Measurements from ENCODE around the gene PKP1.
"Not testable (repeated sequence)": the region's sequence is repeated elsewhere in the genome, so short reads cannot be mapped to it uniquely, and the experiment has no call there.

PKP1 gene

GRCh38 chr1:201282931-201283829 lies at the start of gene PKP1:
Gene PKP1 (plus strand): TSS chr1:201283506. CDS start chr1:201283703, 197 bp downstream.
- in situ Hi-C loops (cut with HindIII; ENCODE audit: low pct_unique_long_range_greater_than_20kb, low sequenced_read_pairs) = no loop called here
- no peak for TF ChIP-seq JUND (IDR thresholded peaks at IDR 0.05; ENCODE audit: low read depth)
- peak; percentile 54 to 64 for DNase-seq (ENCODE audit: low read depth in 1 of 2, low spot score in 1 of 2)

GRCh38 chr1:201239646-201240045 lies 43.7 kb upstream of the PKP1 start:
- DNase-seq (ENCODE audit: low read depth in 1 of 2, low spot score in 1 of 2); in situ Hi-C loops (cut with HindIII; ENCODE audit: low pct_unique_long_range_greater_than_20kb, low sequenced_read_pairs): not testable (repeated sequence)

GRCh38 chr1:201240171-201240570 lies 43.1 kb upstream of the PKP1 start:
- TF ChIP-seq JUND (IDR thresholded peaks at IDR 0.05; ENCODE audit: low read depth) = no peak
- DNase-seq (ENCODE audit: low read depth in 1 of 2, low spot score in 1 of 2) = no peak
- in situ Hi-C loops (cut with HindIII; ENCODE audit: low pct_unique_long_range_greater_than_20kb, low sequenced_read_pairs) = no loop called here

GRCh38 chr1:201241736-201242135 lies 41.6 kb upstream of the PKP1 start:
- in situ Hi-C loops (cut with HindIII; ENCODE audit: low pct_unique_long_range_greater_than_20kb, low sequenced_read_pairs) = no loop called here
- DNase-seq (ENCODE audit: low read depth in 1 of 2, low spot score in 1 of 2) = no peak
- no peak for TF ChIP-seq JUND (IDR thresholded peaks at IDR 0.05; ENCODE audit: low read depth)

GRCh38 chr1:201245082-201245481 lies 38.2 kb upstream of the PKP1 start:
- DNase-seq (ENCODE audit: low read depth in 1 of 2, low spot score in 1 of 2) = no peak
- TF ChIP-seq JUND (IDR thresholded peaks at IDR 0.05; ENCODE audit: low read depth) = no peak
- in situ Hi-C loops (cut with HindIII; ENCODE audit: low pct_unique_long_range_greater_than_20kb, low sequenced_read_pairs) = no loop called here

GRCh38 chr1:201248721-201249559 lies 34.4 kb upstream of the PKP1 start:
- DNase-seq (ENCODE audit: low read depth in 1 of 2, low spot score in 1 of 2) = no peak
- no peak for TF ChIP-seq JUND (IDR thresholded peaks at IDR 0.05; ENCODE audit: low read depth)
- in situ Hi-C loops (cut with HindIII; ENCODE audit: low pct_unique_long_range_greater_than_20kb, low sequenced_read_pairs) = no loop called here

- DNase-seq (ENCODE audit: low read depth in 1 of 2, low spot score in 1 of 2) = no peak
- in situ Hi-C loops (cut with HindIII; ENCODE audit: low pct_unique_long_range_greater_than_20kb, low sequenced_read_pairs) = no loop called here
- no peak for TF ChIP-seq JUND (IDR thresholded peaks at IDR 0.05; ENCODE audit: low read depth)
Observed at GRCh38 chr1:201250326-201251011, 32.8 kb upstream of the PKP1 start.

- in situ Hi-C loops (cut with HindIII; ENCODE audit: low pct_unique_long_range_greater_than_20kb, low sequenced_read_pairs) = no loop called here
- no peak for DNase-seq (ENCODE audit: low read depth in 1 of 2, low spot score in 1 of 2)
- no peak for TF ChIP-seq JUND (IDR thresholded peaks at IDR 0.05; ENCODE audit: low read depth)
Observed at GRCh38 chr1:201251411-201251810, 31.9 kb upstream of the PKP1 start.

GRCh38 chr1:201251851-201252430 lies 31.4 kb upstream of the PKP1 start:
- in situ Hi-C loops (cut with HindIII; ENCODE audit: low pct_unique_long_range_greater_than_20kb, low sequenced_read_pairs) = no loop called here
- DNase-seq (ENCODE audit: low read depth in 1 of 2, low spot score in 1 of 2) = no peak
- TF ChIP-seq JUND (IDR thresholded peaks at IDR 0.05; ENCODE audit: low read depth) = no peak

- no peak for TF ChIP-seq JUND (IDR thresholded peaks at IDR 0.05; ENCODE audit: low read depth)
- no peak for DNase-seq (ENCODE audit: low read depth in 1 of 2, low spot score in 1 of 2)
- in situ Hi-C loops (cut with HindIII; ENCODE audit: low pct_unique_long_range_greater_than_20kb, low sequenced_read_pairs) = no loop called here
Observed at GRCh38 chr1:201252944-201253371, 30.3 kb upstream of the PKP1 start.

GRCh38 chr1:201253411-201253810 lies 29.9 kb upstream of the PKP1 start:
- in situ Hi-C loops (cut with HindIII; ENCODE audit: low pct_unique_long_range_greater_than_20kb, low sequenced_read_pairs) = no loop called here
- no peak for TF ChIP-seq JUND (IDR thresholded peaks at IDR 0.05; ENCODE audit: low read depth)
- no peak for DNase-seq (ENCODE audit: low read depth in 1 of 2, low spot score in 1 of 2)

GRCh38 chr1:201253906-201254624 lies 29.2 kb upstream of the PKP1 start:
- in situ Hi-C loops (cut with HindIII; ENCODE audit: low pct_unique_long_range_greater_than_20kb, low sequenced_read_pairs) = no loop called here
- TF ChIP-seq JUND (IDR thresholded peaks at IDR 0.05; ENCODE audit: low read depth) = no peak
- no peak for DNase-seq (ENCODE audit: low read depth in 1 of 2, low spot score in 1 of 2)

All from T47D (cell line).